Measurements from ENCODE around the gene TSHZ3. TPM values are rescaled to one million over a fixed set of nuclear protein-coding genes. Genes with fewer than 3 reads are reported as not detected.

TSHZ3 gene
- total and polyA plus RNA-seq, 4 donors = 1.9 to 12.9 (median 7.0) TPM

DNA sequence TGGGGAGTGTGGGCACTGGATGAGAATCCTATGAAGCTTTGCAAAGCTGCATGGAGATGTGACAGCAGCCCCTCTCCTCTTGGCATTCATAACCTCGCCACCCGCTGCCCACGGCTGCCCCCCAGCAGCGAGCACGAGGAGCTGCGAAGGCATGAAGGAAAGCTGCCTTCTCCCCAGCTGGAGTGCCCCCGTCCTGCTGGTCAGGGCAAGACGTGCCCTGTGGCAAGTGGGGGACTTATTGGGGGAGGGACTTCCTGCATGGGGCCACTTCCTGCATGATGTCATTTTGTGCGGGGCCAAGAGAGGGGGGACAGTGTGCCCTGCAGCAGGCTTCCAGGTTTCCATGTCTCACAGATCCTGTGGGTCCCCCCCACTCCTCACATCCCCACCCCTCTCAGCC is 85.9 kb downstream of the TSHZ3 start:
- Histone ChIP-seq H3K4me1 (ENCODE audit: control insufficient read depth in 5 of 5, insufficient read depth in 5 of 5, low read length in 5 of 5) (peaks cover 0 to 19% (median 2%) of the 10 kb centered on the region in 5 donors), H3K9ac (ENCODE audit: insufficient read depth in 1 of 2, low read length in 2 of 2) (no peak overlapping the region), H3K4me3 (no peak overlapping the region), H3K36me3 (ENCODE audit: control insufficient read depth in 4 of 4, insufficient read depth in 4 of 4, low read length in 4 of 4) (no peaks in the 10 kb centered on the region), H3K27me3 (ENCODE audit: control insufficient read depth in 3 of 3, insufficient read depth in 3 of 3, low read length in 2 of 3) (no peaks in the 10 kb centered on the region), H3K9me3 (ENCODE audit: control insufficient read depth in 4 of 4, insufficient read depth in 3 of 4, low read length in 3 of 4) (no peaks in the 10 kb centered on the region), H3K27ac (ENCODE audit: low read depth in 1 of 2, low read length in 1 of 2) (no peak overlapping the region)
- ATAC-seq (ENCODE audit: insufficient read depth, low FRiP score) (no peak), DNase-seq (no peak)
- WGBS, 2 donors = 53 to 69% methylated on average over 9 of the region's 9 CpGs
- TF ChIP-seq, protein P1, sequence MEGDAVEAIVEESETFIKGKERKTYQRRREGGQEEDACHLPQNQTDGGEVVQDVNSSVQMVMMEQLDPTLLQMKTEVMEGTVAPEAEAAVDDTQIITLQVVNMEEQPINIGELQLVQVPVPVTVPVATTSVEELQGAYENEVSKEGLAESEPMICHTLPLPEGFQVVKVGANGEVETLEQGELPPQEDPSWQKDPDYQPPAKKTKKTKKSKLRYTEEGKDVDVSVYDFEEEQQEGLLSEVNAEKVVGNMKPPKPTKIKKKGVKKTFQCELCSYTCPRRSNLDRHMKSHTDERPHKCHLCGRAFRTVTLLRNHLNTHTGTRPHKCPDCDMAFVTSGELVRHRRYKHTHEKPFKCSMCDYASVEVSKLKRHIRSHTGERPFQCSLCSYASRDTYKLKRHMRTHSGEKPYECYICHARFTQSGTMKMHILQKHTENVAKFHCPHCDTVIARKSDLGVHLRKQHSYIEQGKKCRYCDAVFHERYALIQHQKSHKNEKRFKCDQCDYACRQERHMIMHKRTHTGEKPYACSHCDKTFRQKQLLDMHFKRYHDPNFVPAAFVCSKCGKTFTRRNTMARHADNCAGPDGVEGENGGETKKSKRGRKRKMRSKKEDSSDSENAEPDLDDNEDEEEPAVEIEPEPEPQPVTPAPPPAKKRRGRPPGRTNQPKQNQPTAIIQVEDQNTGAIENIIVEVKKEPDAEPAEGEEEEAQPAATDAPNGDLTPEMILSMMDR (IDR thresholded peaks at IDR 0.05; ENCODE audit: control extremely low read depth, extremely low read depth) = no peak

DNA sequence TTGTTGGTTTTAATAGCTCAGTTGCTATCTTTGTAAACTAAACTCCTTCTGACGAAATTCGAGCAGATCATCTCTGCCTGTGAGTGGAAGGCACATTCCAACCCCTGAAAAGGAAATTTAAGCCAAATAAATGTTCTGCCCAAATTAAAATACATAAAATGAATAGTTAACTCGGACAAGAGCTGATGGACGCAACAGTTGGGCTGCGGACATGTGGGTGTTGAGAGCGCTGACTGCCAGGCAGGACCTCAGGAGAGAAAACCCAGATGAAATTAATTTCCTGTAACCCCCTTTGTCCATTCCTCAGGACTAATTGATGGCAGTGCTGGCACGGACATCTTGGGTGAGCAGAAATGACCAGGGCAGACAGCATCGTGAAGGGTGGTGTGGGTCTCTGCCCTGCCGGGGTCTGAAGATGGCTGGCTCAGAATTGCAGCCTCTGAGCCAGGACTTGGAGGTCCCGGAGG is 86.5 kb downstream of the TSHZ3 start:
- TF ChIP-seq, protein P1 (IDR thresholded peaks at IDR 0.05; ENCODE audit: control extremely low read depth, extremely low read depth) = no peak
- Histone ChIP-seq H3K27me3 (ENCODE audit: control insufficient read depth in 3 of 3, insufficient read depth in 3 of 3, low read length in 2 of 3) (no peaks in the 10 kb centered on the region), H3K36me3 (ENCODE audit: control insufficient read depth in 4 of 4, insufficient read depth in 4 of 4, low read length in 4 of 4) (no peaks in the 10 kb centered on the region), H3K27ac (ENCODE audit: low read depth in 1 of 2, low read length in 1 of 2) (no peak overlapping the region), H3K4me3 (no peak overlapping the region), H3K9me3 (ENCODE audit: control insufficient read depth in 4 of 4, insufficient read depth in 3 of 4, low read length in 3 of 4) (no peaks in the 10 kb centered on the region), H3K4me1 (ENCODE audit: control insufficient read depth in 5 of 5, insufficient read depth in 5 of 5, low read length in 5 of 5) (peaks cover 0 to 19% (median 2%) of the 10 kb centered on the region in 5 donors), H3K9ac (ENCODE audit: insufficient read depth in 1 of 2, low read length in 2 of 2) (no peak overlapping the region)
- DNase-seq (peak in 2 of 3 donors; percentile 43 to 51), ATAC-seq (ENCODE audit: insufficient read depth, low FRiP score) (no peak)
- WGBS, 2 donors = 72 to 73% methylated on average over 10 of the region's 10 CpGs

DNA sequence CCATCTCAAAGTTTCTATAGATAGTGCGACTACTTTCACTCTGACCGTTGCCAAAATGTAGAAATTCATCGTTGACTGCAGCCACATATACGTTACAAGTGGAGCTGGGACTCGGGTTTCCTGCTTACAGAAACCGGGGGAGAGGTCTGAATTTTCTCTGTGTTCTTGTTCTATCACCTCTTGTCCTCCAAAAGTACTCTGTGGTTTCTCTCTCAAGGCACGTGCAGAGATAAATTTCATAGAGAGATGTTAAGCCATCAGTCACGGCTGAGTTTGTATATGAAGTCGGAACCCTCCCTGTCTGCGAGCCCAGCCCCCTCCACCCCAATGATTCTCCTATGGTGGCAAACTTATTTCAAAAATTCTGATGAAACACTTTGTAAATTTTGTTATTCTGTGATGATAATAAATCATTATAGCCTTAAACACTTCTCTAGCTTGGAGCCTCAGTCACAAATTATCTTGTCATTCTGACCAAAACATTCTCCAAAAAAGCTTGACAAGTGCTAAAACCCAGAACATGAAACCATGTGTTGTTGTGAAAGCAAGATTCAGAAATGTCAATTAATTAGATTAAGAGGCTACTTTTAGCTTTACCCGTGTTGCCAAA is 87.5 kb downstream of the TSHZ3 start:
- no peaks in the 10 kb centered on the region for H3K36me3 ChIP-seq (ENCODE audit: control insufficient read depth in 4 of 4, insufficient read depth in 4 of 4, low read length in 4 of 4)
- no peak overlapping the region for H3K9ac ChIP-seq (ENCODE audit: insufficient read depth in 1 of 2, low read length in 2 of 2)
- no peaks in the 10 kb centered on the region for H3K27me3 ChIP-seq (ENCODE audit: control insufficient read depth in 3 of 3, insufficient read depth in 3 of 3, low read length in 2 of 3)
- H3K27ac ChIP-seq (ENCODE audit: low read depth in 1 of 2, low read length in 1 of 2) = no peak overlapping the region
- peaks cover 0 to under 1% (median 0%) of the 10 kb centered on the region in 4 donors for H3K9me3 ChIP-seq (ENCODE audit: control insufficient read depth in 4 of 4, insufficient read depth in 3 of 4, low read length in 3 of 4)
- TF ChIP-seq, protein P1 (IDR thresholded peaks at IDR 0.05; ENCODE audit: control extremely low read depth, extremely low read depth) = no peak
- 41 to 43% methylated on average over 11 of the region's 11 CpGs for WGBS, 2 donors
- no peak overlapping the region for H3K4me3 ChIP-seq
- ATAC-seq (ENCODE audit: insufficient read depth, low FRiP score) (no peak), DNase-seq (peak in 2 of 3 donors; percentile 49 to 65)
- H3K4me1 ChIP-seq (ENCODE audit: control insufficient read depth in 5 of 5, insufficient read depth in 5 of 5, low read length in 5 of 5) = peaks cover 0 to 19% (median 2%) of the 10 kb centered on the region in 5 donors

All from lung (tissue), 12 donors.